Parathyroid adenoma (tissue), 2 donors: ENCODE results near the gene LRBA.

ENCODE experiments used
- H2AFZ ChIP-seq: fragments of 300-600 bp; sonication (generic); one replicate; pipeline ENCODE4 v1.7.0; 2017; ENCODE audit warnings: antibody characterized with exemption, mild to moderate bottlenecking
- H3K27ac ChIP-seq: fragments of 300-600 bp; sonication (generic); one replicate; pipeline ENCODE4 v1.7.0; 2017
- H3K27me3 ChIP-seq: fragments of 300-600 bp; sonication (generic); one replicate; pipeline ENCODE4 v1.7.0; 2017; ENCODE audit warnings: low read length; ENCODE audit not compliant: control insufficient read depth, insufficient read depth
- H3K36me3 ChIP-seq: fragments of 300-600 bp; sonication (generic); one replicate; pipeline ENCODE4 v1.7.0; 2017; ENCODE audit warnings: low read length; ENCODE audit not compliant: control insufficient read depth, insufficient read depth
- H3K4me1 ChIP-seq: fragments of 300-600 bp; sonication (generic); one replicate; pipeline ENCODE4 v1.7.0; 2017; ENCODE audit warnings: control low read depth
- H3K4me2 ChIP-seq: fragments of 300-600 bp; sonication (generic); one replicate; pipeline ENCODE4 v1.7.0; 2017; ENCODE audit warnings: low read length
- H3K4me3 ChIP-seq: fragments of 300-600 bp; sonication (generic); one replicate; pipeline ENCODE4 v1.7.0; 2017; ENCODE audit warnings: low read depth, low read length
- H3K79me2 ChIP-seq: fragments of 300-600 bp; sonication (generic); one replicate; pipeline ENCODE4 v1.7.0; 2017; ENCODE audit warnings: control low read depth
- H3K9ac ChIP-seq: fragments of 300-600 bp; sonication (generic); one replicate; pipeline ENCODE4 v1.7.0; 2017; ENCODE audit warnings: mild to moderate bottlenecking
- H3K9me3 ChIP-seq: fragments of 300-600 bp; sonication (generic); one replicate; pipeline ENCODE4 v1.7.0; 2017; ENCODE audit warnings: low read length; ENCODE audit not compliant: control insufficient read depth
- CTCF ChIP-seq: fragments of 300-600 bp; sonication (generic); IDR thresholded peaks from one replicate; pipeline ENCODE4 v1.7.0; 2017; ENCODE audit warnings: antibody characterized with exemption, mild to moderate bottlenecking
- donor health status: primary hyperparathyroidism.

The LRBA gene

GRCh38 chr4:150234246-150234645 lies 780.8 kb downstream of the LRBA start:
- Histone ChIP-seq H3K4me2 (no peak overlapping the region), H3K27ac (no peak overlapping the region), H2AFZ (no peak overlapping the region), H3K9ac (no peak overlapping the region), H3K4me3 (no peak overlapping the region), H3K36me3 (no peaks in the 10 kb centered on the region), H3K9me3 (no peaks in the 10 kb centered on the region), H3K79me2 (no peaks in the 10 kb centered on the region), H3K27me3 (no peaks in the 10 kb centered on the region), H3K4me1 (no peaks in the 10 kb centered on the region)
- TF ChIP-seq CTCF, result no peak

- no peaks in the 10 kb centered on the region for H3K4me1 ChIP-seq
- TF ChIP-seq CTCF, result no peak
- no peaks in the 10 kb centered on the region for H3K36me3 ChIP-seq
- no peaks in the 10 kb centered on the region for H3K27me3 ChIP-seq
- H3K27ac ChIP-seq, result no peak overlapping the region
- H3K9me3 ChIP-seq, result no peaks in the 10 kb centered on the region
- H3K4me2 ChIP-seq, result no peak overlapping the region
- no peak overlapping the region for H2AFZ ChIP-seq
- no peak overlapping the region for H3K4me3 ChIP-seq
- H3K79me2 ChIP-seq, result no peaks in the 10 kb centered on the region
- no peak overlapping the region for H3K9ac ChIP-seq
Observed at GRCh38 chr4:150232029-150232428, 783.1 kb downstream of the LRBA start.

- Histone ChIP-seq H3K9ac (no peak overlapping the region), H3K4me3 (no peak overlapping the region), H2AFZ (no peak overlapping the region), H3K27ac (no peak overlapping the region), H3K4me1 (no peaks in the 10 kb centered on the region), H3K27me3 (no peaks in the 10 kb centered on the region), H3K36me3 (no peaks in the 10 kb centered on the region), H3K79me2 (no peaks in the 10 kb centered on the region), H3K4me2 (no peak overlapping the region), H3K9me3 (no peaks in the 10 kb centered on the region)
- TF ChIP-seq CTCF, result no peak
Observed at GRCh38 chr4:150231107-150231770, 783.8 kb downstream of the LRBA start.

- H3K36me3 ChIP-seq, result no peaks in the 10 kb centered on the region
- no peak overlapping the region for H3K4me3 ChIP-seq
- H3K9me3 ChIP-seq, result no peaks in the 10 kb centered on the region
- H3K79me2 ChIP-seq, result no peaks in the 10 kb centered on the region
- H3K4me2 ChIP-seq, result no peak overlapping the region
- no peak overlapping the region for H3K27ac ChIP-seq
- no peak for TF ChIP-seq CTCF
- no peaks in the 10 kb centered on the region for H3K4me1 ChIP-seq
- no peak overlapping the region for H3K9ac ChIP-seq
- no peaks in the 10 kb centered on the region for H3K27me3 ChIP-seq
- no peak overlapping the region for H2AFZ ChIP-seq
Observed at GRCh38 chr4:150230561-150230960, 784.5 kb downstream of the LRBA start.

GRCh38 chr4:150229520-150229919 lies 785.6 kb downstream of the LRBA start:
- H3K4me3 ChIP-seq, result no peak overlapping the region
- no peaks in the 10 kb centered on the region for H3K9me3 ChIP-seq
- no peak overlapping the region for H3K27ac ChIP-seq
- no peaks in the 10 kb centered on the region for H3K79me2 ChIP-seq
- no peaks in the 10 kb centered on the region for H3K4me1 ChIP-seq
- no peaks in the 10 kb centered on the region for H3K36me3 ChIP-seq
- no peaks in the 10 kb centered on the region for H3K27me3 ChIP-seq
- H3K4me2 ChIP-seq, result no peak overlapping the region
- no peak overlapping the region for H3K9ac ChIP-seq
- TF ChIP-seq CTCF, result no peak
- no peak overlapping the region for H2AFZ ChIP-seq
